Esophagus muscularis mucosa (tissue), 3 donors: ENCODE results near the gene CTNND1.

Source experiments
- POLR2A ChIP-seq: fragments of 450-650 bp; IDR thresholded peaks from one replicate; pipeline ENCODE4 v1.6.1; 2017; ENCODE audit warnings: antibody characterized with exemption, moderate library complexity, mild to moderate bottlenecking, low read depth
- TF ChIP-seq, protein P1 (sequence below), 3 experiments: fragments of 200-600 bp in 2 of 3; fragments of 450-650 bp in 1 of 3; sonication (generic) in 2 of 3; IDR thresholded peaks; one replicate each; pipeline ENCODE4 v1.5.1; 2017 to 2019; ENCODE audit warnings: antibody characterized with exemption in 3 of 3, mild to moderate bottlenecking in 2 of 3, moderate library complexity in 1 of 3

GRCh38 chr11:57751176-57751575, 10.4 kb upstream of the CTNND1 start:
- TF ChIP-seq, protein P1, sequence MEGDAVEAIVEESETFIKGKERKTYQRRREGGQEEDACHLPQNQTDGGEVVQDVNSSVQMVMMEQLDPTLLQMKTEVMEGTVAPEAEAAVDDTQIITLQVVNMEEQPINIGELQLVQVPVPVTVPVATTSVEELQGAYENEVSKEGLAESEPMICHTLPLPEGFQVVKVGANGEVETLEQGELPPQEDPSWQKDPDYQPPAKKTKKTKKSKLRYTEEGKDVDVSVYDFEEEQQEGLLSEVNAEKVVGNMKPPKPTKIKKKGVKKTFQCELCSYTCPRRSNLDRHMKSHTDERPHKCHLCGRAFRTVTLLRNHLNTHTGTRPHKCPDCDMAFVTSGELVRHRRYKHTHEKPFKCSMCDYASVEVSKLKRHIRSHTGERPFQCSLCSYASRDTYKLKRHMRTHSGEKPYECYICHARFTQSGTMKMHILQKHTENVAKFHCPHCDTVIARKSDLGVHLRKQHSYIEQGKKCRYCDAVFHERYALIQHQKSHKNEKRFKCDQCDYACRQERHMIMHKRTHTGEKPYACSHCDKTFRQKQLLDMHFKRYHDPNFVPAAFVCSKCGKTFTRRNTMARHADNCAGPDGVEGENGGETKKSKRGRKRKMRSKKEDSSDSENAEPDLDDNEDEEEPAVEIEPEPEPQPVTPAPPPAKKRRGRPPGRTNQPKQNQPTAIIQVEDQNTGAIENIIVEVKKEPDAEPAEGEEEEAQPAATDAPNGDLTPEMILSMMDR (IDR thresholded peaks at IDR 0.05): no peak
- no peak for TF ChIP-seq POLR2A
